EL (cell line): ENCODE data around the gene PIK3R3.

ENCODE experiments used
- DNase-seq: peaks from one replicate; pipeline ENCODE4 v3.0.0-alpha.2; 2016

PIK3R3 gene

DNA sequence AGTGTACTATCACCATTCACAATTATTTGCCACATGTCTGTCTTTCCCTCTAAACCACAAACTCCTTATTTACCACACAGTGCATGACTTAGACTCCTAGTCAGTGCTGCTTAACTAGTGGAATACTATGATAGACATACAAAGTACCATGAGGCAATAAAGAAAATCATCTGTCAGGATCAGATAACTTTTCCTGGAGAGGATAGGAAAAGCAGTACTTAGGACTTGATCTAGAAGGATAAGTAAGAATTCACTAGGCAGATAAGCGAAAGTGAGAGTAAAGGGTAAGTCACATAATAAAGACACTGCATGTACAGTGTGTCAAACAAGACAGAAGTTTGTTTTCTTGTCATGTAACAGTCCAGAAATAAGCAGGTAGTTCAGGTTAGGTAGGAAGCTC is 21.3 kb upstream of the PIK3R3 start:
- no peak for DNase-seq

DNA sequence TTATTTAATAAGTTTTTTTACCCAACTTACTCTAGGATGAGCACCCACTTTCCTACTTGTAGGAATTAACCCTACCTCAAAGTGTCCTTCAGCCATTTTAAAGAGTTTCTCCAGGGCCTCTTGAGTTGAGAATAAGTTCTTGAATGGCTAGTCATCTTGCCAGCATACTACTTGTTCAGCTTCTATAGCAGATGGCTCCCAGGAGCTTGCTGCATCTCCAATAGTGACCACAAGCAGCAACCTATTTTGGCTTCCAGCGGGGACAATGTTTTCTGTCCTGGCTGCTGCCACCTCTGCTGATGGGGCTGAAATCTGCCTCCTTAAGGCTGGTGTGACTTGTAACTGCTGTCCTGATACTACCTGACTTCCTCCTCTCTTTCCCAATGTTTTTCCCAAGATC is 20.8 kb upstream of the PIK3R3 start:
- no peak for DNase-seq

DNA sequence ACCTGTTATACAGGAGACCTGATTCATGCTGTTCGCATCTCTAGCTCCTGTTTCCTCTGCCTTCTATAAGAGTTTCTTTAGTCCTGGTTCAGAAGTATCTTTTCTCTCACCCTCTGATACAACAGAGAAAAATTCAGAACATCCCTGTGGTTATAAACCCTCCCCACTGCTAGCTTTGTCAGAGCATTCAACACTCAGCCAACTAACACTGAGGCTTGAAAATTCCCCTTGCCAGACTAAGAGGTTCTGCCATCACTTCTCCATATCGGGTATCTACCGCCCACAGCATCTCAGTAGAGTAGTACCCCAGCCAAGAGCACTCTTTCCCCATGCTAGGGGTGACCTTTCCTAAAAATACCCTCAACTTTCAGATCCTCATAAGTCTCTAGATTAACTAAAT is 19.6 kb upstream of the PIK3R3 start:
- peak; percentile 72 for DNase-seq

DNA sequence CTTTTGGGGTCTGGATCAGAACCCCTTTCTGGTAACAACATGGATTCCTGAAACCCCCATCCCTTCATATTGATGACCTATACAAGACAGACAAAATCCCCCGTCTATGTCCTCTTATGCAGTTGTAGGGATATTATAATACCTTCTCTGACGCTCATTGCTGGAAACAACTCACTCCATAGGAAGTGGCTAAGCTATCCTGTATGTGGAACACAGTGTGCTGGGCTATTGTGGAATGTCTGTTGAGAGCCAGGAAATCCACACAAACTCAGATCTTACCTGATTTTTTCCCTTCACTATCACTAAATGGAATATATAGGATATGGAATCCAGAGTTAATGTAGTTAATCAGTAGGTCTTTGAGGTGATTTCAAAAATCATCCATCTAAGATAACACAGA is 17.7 kb upstream of the PIK3R3 start:
- DNase-seq, result no peak

DNA sequence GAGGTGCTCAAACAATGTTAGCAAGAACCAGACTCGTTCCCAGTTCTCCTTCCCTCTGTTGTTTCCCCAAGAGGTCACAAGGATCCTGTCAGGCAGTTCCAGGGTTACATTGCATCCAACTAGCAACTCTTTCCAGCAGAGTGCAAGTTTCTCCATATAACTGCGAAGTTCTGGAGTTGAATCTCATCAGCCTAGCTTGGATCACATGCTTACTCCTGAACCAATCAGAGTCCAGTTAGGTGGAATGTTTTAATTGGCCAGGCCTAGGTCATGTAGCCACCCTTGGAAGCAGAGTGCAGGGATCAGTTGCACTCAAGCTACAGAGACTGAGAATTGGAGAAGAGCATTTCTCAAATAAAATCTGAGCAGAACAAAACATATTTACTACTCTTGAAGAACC is 15.9 kb upstream of the PIK3R3 start:
- DNase-seq, result no peak

DNA sequence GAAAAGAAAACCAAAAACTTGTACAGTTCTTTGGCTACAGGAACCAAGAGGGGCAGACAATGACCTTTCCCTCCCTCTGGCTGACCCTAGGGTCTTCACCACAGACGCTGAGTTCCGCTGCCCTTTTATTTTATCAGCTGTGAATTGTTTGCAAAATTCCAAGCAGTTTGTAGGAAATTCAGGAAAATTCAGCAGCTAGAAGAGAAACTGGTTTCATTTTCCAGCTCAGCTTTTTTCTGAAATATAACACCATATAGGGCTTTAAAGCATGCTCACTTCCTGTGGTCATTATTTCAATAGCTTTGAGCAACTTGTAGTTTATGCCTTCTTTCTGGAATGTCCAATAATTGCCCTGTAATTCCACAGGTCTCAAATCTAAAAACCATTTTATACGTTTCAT is 5.5 kb upstream of the PIK3R3 start:
- peak; percentile 32 for DNase-seq

DNA sequence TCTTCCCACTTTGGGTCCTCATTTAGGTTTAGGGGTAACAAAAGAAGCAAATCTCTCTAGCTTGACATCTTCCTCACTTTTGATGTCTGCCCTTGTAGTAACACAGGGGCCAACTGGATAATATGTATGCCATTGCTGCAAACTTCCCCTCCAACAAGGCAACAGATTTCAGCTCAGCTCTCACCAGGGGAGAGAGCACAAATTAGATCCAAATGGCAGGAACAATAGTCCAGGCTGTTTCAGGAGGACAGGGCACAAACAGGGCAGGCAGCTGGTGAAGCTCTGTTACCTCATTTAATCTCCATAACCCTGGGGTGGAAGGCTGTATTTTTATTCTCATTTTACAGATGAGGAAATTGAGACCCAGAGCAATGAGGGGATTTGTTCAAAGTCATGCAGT is 4.3 kb upstream of the PIK3R3 start:
- DNase-seq, result no peak

DNA sequence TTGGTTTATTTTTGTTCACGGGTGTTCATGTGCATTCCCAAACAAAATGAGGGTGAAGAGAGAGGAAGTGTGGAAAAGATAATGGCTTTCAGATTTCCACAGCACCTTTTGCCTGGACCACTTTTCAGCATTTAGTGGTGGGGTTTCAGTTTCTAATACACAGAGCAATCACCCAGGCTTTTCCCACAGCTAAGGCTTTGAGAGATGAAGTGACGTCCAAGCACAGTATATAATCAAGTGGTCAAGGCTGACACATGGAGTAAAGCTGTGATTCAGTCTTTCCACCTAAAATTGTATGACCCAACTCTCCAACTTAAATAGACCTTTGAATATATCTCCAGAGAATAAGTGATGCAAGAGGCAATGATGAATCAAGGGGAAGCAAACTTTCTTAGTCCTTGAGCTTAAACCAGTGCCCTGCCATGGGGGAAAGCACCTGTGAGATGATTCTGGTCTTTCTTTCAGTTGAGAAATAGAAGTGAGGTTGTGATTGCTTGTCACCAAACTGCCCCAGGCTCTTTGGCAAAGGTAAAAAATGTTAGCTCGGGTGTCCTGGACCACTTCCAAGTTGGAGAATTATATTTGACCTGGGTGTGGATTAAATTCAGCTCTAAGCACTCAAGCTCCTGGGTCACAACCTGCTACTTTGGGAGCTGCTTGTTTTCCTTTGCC is 2.4 kb upstream of the PIK3R3 start:
- peak; percentile 36 for DNase-seq

DNA sequence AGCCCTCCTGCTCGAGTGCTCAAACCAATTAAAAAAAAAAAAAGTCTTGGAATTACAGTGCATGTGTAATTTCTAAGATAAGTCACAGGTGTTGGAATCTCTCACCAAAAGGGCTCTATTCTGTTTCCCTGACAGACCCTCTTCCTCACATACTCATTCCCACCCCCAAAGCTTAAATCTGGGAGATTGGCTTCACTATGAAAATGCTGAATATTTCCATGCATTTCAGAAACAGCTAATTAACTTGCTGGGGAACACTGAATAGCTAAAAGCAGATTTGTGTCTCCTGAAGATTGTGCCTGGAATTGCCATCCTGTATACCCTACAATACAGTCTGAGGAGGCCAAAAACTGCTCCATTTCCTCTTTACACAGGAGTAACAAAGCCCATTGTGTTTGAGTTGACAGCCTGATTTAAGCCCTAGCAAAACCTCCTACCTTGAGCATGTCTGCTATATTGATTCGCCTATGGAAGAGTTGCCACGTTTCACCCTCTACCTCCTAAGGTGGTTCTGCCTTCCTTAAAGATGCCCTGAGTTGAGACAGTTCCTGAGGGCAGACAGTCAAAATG is 1.4 kb upstream of the PIK3R3 start:
- no peak for DNase-seq

DNA sequence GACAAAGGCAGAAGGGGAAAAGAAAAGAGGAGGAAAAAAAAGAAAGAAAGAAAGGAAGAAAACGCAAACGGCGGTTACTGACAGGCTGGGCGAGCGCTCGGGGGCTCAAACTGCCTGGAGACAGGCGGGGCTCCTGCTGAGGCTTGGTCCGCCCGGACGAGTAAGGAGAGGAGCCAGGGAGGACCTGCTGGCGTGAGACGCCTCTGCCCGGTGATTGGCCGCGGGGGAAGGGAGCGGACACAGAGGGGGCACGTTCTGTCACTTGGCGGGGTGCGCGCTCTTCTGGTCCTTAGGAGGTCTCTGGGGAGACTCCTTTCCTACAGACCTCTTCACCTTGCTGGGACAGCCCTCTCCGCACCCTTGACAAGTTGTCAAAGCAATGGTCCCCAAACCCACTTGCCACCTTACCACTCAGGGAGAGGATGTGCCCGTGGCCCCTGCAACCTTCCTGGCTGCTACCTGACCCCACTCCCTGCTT is 791 bp upstream of the PIK3R3 start:
- DNase-seq, result no peak

DNA sequence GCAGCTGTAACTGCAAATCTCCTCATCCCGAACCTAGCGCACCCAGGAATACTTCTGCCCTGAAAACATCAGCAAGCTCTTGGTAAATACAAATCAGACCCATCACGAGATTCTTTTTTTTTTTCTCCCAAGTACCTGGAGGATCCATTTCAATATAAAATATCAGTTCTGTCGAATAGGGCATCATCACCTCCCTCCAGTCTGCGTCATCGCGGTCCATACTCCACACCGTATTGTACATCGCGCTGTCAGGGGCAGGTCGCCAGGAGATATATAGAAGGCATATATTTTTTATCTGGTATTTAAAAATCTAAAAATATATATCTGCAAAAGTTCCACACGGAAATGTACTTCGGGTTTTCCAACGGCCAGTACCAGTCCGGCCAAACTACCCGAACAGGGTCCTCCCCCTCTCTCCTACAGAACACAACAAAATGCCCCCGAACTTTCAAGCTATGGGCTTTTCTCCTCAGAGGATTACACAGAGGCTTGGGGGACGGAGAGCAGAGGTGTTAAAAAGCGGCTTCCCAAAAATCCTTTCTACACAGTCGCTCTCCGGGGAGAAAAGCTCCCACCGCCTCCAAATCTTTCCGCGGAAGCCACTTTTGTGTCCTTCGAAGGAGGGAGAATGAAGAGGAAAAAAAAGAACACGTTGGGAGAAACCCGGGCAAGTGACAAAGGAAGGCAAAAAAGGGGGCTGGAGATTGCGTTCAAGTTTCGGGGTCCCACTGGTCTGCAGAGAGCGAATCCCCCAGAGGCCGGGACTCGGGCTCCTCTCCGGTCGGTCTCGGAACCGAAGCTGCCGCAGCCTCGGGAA is 509 bp downstream of the PIK3R3 start:
- DNase-seq, result peak; percentile 37

DNA sequence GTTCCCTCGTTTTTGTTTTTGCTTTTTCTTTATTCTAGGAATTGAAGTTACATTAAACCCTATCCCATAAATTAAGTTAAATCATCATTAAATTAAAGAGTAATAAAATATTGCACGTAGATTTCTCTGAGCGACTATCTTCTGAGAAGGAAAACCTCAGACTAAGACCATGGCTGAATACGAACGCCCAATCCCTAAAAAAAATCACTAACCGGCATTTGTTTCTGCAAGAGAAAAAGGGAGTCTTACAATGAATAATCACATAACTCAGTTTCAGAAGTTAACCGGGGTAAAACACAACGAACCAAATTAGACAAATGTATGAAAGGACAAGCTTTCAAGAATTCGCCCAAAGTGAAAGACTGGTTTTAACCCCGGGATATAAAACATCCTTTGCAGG is 1.3 kb downstream of the PIK3R3 start:
- peak; percentile 27 for DNase-seq

DNA sequence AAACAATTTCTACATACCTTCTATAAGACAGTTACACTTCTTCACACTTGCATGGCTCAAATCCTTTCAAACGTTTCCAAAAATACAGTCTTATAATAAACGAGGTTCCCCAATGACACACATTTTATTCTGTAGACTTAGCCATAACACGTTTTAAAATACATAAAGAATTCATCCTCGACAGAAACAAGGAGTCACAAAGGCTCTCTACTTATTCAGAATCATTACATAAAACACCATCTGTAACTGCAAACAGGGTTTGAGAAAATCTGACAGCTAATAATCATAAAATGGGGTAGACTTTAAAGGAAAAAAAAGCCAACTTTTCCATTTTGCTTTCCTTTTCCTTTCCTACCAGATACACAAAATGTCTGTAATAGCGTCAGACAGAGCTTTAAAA is 1.8 kb downstream of the PIK3R3 start:
- DNase-seq, result no peak

DNA sequence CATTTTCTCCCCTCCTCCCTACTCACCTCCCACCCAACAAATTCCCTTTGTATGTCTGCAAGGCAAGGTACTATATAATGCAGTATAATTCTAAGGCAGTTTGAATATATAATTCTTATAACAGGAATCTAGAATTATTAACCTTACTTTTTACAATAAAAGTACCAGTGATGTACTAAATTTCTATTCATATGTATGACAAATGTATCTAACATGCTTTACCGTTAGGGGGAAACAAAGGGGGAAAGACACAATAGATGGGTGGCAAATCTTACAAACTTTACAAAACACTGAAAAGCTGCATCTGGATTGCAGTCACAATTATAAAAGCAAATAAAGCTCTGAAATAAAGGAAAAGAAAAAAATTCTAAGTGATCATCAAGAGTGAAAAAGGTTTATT is 2.3 kb downstream of the PIK3R3 start:
- no peak for DNase-seq

DNA sequence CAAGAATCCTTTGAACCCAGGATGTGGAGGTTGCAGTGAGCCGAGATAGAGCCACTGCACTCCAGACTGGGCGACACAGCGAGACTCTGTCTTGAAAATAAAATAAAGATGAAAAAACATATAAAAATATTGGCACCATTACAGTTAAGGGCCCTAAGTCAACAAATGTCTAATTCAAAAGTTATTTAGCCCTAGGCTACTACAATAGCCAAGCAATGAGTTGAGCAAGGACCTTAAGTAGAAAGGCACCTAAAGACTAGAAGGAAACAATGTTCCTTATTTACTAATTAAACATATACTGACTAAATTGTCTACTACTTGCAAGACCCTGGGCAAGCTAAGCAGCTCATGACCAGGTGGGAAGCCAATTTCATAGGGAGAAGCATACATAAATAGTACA is 4.1 kb downstream of the PIK3R3 start:
- peak; percentile 65 for DNase-seq

DNA sequence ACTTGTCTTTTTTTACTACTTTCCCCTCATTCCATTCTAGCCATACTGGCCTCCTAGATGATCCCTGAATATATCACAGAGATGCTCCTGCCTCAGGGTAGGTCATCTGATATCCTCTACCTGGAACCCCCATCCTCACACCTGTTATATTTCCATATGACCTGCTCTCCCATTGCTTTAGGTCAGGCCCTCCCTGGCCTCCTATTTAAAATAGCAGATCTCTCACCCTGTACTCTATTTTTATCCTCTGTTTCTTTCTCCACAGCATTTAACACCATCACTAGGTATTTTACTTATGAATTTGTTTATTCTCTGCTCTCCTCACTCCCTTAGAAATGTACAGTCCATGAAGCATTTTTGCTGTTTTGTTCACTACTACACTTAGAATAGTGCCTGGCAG is 13.6 kb downstream of the PIK3R3 start:
- no peak for DNase-seq

DNA sequence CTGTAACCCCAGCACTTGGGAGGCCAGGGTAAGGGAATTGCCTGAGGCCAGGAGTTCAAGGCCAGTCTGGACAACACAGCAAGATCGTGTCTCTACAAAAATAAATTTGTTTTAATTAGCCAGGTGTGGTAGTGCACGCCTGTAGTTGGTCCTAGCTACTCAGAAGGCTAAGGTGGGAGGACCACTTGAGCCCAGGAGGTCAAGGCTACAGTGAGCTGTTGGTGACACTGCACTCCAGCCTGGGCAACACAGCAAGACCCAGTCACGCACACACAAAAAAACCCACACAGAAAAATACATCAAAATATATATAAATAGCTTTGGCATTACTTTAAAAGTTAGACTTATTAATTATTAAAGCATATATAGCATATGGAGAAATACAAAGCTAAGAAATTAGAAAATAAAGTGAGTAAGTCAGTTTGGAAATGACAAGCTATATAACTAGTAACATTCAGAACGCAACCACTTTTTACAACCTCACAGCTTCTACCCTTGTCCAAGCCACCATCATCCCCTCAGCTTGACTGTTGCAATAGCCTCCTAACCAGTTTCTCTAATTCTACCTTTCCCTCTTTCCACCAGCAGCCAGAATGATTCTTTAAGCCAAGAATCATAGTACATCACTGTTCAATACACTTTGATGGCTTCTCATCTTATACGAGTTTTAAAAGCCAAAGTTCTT is 14.5 kb downstream of the PIK3R3 start:
- DNase-seq, result no peak

DNA sequence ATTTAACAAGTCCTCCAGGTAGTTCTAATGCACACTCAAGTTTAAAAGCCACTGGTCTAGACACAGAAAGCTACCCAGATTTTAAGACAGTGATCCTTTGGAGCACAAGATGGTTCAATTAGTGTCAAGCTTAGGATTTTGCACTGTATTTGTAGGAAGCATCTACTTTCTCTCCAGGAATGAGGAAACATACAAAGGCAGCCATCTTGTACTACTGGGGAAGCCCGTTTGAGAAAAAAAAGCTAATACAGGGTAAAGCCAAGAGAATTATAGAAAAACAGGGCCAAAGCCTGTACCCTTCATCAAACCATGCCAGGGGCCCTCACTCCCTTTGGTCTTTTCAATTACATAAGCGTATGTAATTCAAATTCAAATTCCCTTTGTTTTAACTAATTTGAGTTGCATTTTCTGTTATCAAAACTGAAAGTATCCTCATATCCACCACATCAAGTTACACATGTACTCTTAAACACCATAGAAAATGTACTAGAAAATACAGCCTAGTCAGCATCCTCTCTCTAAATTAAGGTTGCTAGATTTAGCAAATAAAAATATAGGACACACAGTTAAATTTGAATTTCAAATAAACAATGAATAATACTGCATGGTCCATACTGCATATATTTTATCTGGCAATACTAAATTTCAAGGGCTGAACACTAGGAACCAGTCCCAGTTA is 17.4 kb downstream of the PIK3R3 start:
- no peak for DNase-seq

DNA sequence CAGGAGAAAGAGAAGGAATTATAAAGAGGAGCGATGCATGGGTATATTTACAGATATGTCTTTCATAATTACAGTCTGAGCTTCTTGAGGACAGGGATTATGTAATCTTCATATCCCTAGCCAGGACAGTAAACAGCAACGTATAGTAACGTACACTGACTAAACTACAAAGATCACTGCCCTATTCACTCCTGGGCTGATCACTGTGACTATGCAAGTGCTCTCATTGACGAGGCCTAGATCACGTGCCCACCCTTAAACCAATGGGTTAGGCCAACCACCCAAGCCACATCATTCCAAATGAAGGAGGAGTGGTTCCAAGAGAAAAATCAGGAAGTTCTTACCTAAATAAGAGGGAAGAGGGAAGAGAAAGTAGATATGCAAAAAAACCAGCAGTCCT is 18.5 kb downstream of the PIK3R3 start:
- DNase-seq, result no peak

DNA sequence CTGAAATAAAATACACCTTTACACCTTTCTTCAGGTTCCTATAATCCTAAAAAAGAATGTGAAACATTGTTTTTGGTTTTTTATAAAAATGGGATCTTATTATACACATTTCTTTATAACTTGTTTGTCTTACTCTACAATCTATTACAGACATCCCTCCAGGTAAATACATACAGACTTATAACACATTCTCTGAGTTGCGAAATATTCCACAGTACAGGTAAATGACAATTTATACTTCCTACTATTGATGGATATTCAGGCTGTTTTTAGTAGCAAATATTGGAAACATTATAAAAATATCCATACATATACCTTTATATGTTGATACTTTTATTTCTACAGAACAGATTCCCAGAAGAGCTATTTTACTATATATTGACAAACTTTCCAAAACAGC is 20.3 kb downstream of the PIK3R3 start:
- DNase-seq, result no peak

DNA sequence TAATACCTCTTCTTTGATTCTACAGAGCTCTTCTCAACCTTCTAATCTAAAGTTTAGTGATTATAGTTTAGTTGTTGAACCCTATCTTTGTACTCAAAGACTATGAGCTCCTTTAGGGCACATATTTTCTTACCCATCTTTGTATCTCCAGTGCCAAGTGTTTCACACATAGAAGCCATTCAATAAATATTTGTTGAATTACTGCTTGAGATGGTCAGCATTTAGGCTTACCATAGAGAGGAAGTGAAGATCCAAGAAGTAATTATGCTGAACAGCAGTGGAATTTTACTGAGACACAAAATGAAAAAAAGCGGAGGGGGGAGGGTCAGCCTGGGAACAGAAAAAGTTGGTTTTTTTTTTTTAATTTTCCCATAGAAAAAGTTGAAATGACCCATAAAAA is 21.9 kb downstream of the PIK3R3 start:
- DNase-seq, result peak; percentile 13

DNA sequence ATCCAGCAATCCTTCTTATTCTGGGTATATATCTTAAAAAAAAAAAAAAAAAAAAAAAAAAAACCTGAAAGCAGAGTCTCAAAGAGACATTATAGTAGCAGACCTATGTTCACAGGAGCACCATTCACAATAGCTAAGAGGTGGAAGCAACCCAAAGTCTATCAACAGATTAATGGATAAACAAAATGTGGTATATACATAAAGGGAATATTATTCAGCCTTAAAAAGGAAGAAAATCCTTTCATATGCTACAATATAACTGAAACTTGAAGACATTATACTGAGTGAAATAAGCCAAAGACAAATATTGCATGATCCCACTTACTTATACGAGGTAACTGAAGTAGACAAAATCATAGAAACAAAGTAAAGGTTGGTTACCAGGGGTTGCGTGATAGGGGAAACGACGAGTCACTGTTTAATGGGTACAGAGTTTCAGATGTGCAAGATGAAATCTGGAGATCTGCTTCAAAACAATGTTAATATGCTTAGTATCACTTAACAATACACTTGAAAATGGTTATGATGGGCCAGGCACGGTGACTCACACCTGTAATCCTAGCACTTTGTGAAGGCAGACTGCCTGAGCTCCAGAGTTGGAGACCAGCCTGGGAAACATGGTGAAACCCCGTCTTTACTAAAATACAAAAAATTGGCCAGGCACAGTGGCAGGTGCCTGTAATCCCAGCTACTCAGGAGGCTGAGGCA is 29.5 kb downstream of the PIK3R3 start:
- DNase-seq, result no peak
